GM11168 (cell line): ENCODE data around the gene MBNL1.

Experiments used
- in situ Hi-C: fragments of 300-500 bp; cut with MboI; formaldehyde crosslinking; loops from one replicate; pipeline ENCODE4 v1.12.0; 2022; ENCODE audit warnings: low sequenced_read_pairs; ENCODE audit not compliant: unreplicated experiment

The MBNL1 gene

DNA sequence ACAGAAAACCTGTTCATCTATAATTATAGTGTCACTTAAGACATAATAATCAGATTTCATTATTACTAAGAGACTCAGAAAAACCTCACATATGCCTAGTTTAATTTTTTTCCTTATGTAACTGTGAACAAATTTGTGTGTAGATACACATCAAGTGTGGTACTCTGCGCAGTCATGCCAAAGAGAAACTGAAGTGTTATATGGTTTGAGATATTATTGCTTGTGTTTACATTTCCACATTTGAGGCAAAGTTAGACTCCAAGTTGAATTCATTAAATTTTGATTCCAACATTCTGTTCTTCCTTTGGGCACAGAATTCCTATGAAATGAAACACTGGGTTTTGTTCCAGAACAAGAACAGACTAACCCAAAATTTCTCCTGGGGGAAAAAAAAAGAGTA, 2.2 kb downstream of the MBNL1 start:
- in situ Hi-C loops: no loop called here

DNA sequence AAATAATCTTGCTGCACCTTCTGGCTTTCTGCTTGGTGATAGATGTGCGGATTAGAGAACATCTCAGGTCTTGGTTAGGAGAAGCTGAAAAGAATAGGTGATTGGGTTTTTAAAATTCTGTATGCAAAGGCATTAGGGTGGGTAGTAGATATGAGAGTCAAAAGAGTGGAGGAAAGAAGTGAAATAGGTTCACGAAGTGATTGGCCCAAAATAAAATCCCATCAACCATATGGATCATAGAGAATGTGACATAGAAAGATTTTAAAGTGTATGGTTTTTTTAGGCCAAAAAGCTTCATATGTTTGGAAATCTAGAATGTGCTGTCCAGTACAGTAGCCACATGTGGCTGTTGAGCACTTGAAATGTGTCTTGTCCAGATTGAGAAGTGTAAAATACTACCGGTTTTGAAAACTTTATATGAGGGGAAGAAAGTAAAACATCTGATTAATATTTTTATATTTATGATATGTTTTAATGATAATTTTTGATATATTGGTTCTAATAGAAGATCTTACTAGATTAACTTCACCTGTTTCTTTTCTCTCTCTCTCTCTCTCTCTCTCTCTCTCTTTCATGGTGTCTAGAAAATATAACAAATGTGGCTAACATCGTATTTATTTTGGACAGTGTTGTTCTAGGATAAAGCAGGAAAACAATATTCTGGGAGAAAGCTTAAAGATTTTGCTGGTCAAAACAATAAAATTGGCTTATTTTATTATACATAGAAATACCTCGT, 2.9 kb downstream of the MBNL1 start:
- in situ Hi-C loops: no loop called here

DNA sequence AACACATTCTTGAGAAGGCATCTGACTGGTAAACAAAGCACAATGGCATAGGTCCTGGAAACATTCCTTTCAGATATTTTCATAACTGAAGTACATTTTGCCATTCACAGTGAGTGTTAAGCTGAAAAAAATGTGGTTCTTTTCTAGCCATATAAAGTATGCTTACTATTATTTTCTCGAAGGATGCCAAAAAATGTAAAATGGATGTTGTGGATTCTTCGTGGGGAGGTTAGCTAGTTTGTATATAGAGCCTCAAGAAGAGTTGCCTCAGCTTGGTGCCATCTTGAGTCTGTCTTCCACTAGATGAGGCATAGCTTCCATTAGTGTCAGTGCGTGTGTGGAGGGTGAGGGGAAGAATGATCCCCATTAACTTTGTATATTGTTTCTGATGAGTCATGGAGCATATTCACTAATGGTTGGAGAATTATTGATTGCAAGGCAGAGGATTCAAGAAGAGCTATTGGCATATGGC, 4.1 kb downstream of the MBNL1 start:
- in situ Hi-C loops: no loop called here

DNA sequence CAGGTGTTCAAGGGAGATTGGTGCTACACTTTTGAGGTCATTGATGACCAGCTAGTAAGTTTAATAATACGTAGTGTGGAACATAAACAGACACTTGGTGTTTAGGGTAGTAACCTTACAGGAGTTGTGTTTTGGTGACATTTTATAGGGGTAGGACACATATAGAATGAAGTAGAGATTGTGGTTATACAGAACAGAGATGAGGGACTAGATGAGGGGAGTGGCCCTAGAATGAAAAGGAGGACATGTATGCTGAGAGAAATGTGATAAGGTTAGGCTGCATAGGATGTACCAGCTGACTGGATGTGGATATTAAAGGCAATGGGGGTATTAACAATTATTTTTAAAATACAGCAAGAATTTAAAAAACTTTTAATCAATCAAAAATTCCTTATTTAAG, 8.0 kb downstream of the MBNL1 start:
- in situ Hi-C loops: no loop called here

DNA sequence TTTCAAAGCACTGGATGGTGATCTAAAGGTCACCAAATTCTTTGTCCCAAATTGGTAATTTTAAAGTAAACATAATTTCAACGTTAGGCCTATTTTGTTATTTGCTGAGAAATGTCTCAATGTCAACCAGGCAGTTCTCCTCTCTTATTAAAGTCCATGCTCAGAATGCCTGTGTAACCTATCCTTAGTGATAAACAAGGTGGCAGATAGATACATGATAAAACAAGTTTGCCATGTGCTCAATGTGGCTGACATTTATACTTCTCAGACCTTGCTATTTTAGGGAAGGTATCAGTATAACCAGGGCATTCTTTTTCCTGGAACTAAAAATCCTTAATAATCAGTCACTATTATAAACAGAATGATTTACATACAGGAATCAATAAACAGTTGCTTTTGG, 8.5 kb downstream of the MBNL1 start:
- in situ Hi-C loops: no loop called here

DNA sequence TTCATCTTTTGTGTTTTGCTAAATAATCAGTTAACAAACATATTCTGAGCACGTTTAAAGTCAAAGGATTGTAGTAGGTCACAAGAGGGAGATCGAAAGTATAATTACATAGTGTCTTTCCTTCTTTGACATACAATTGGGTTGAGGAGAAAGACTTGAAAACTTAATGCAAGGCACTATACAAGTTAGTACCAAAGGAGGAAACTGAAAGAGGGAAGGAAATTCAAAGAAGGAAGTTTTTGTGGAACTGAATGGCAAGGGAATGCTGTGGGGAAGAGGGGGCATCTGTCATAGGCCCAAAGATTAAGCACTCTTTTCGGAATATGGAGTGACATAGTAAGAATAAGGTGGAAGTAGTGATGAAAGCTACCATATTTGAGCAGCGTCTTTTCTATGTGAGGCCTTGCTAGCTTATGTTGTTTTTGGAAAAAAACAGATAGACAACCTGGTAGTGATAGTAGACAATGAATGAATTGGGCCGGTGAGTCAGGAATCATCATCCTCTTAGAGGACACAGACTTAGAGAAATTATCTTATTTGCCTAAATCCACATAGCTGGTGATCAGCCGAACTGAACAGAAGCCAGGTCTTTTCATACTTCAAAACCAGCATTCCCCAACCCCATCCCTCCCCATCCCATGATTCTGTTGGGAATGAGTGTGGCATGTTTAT, 10.2 kb downstream of the MBNL1 start:
- in situ Hi-C loops: no loop called here

DNA sequence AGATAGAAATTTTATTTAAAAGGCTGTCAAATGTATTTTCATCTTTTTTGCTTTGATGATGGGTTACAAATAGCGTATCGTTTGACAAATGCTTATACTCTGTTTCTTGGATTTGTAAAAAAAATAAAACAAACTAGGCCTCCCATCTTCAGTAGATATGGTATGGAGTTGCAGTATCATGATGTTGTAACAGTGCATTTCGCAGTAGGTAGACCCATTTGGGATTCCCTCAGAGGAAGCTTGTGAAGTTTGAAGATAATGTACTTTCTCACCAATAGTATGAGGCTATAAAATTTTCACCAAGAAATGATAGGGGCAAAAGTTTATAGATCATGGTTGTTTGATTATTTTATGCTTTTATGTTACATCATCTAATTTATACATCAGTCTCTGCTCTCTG, 10.8 kb downstream of the MBNL1 start:
- in situ Hi-C loops: no loop called here

DNA sequence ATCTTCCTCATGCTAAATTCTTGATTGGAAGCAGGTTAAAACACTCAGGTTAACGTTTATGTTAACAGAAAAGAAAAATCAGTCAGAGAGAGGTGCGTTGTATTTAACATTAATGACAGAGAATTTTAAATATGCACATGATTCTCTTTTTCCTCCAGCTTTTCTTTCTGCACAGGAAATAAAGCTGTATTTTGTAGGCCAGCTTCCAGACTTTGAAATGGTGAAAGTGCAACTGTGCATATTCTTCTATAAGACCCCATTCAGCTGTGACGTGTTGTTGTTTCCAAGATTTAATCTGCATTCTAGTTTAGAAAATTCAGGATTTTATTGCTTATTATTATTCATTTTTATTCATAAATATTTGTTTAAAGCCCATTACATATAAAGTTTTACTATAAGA, 11.8 kb downstream of the MBNL1 start:
- in situ Hi-C loops: no loop called here

DNA sequence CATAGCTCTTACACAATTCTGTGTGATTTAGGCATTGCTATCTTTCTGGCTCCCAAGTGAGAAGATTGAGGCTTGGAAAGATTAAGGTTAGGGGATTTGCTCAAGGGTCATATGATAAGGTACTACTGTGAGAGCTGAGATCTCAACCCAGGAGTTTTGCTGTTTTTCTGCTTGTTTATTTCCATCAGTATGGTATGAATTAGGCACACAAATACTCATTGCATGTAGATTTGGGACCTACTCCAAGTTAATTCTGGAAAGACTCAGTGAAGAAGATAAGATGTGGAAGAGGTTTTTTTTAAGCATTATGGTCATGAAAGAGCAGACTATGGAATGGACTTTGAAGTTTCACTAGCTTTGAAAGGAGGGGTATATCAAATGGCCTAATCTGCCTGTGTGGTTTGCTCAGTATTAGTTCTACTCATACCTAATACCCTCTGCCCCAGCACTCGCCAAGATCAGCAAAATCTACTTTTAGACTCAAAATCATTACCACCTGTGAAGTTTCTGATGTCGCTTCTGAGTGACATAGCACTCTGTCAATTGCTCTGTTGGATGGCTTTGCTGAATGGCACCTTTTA, 12.5 kb downstream of the MBNL1 start:
- in situ Hi-C loops: no loop called here

DNA sequence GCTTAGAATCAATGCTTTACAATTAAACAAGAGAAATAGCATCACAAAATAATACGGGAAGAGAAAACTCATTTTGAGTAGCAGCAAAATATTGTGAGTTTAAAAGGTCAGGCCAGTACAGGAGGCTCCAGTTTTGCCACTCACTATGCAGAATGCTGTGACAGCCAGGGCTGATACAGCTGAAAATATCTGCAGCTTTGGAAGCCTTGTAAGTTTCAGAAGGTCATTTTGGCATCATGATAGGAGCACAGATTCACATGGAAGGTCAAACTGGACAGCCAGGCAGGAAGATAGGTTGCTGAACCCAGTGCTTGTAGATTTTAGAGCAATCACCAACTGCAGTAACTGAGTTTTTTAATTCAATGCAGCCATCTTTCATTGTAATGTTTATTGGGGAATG, 14.1 kb downstream of the MBNL1 start:
- in situ Hi-C loops: no loop called here

DNA sequence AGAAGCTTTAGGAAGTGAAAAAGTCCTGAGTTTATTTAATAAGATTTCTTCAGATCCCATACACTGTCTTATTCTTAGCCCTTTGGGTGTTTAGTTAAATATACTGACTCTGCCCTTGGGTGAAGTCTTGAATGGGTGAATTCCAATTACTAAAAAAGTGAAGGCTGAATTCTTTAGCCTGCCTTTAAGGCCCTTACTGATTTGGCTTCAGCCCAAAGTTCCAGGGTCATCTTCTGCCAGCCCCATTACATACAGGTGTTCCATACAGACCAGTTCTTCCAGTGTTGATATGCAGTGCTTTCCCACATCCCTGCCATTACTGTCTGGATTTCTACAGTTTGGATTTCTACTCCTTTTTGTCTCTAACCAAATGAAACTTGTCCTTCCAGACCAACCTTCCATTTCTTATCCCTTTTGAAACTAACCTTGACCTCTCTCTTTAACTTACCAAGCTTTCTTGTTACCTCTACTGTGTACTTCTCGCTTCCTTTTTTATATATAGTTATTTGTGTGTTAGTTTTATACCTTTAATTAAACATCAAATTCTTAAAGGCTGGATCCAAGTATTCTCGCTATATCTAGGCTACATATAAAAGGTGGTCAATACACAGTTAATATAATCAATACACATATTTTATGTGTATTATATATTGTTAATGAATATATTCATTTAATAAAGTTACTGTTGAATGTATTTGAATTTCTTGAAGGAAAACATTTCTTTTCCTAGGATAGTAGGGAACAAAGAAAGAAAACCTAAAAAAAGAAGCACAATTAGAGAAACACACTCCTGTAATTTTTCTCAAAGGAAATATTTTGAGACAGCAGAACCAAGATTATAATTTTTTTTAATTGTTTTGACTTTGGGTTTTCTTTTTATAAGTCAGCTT, 15.0 kb downstream of the MBNL1 start:
- in situ Hi-C loops: no loop called here

DNA sequence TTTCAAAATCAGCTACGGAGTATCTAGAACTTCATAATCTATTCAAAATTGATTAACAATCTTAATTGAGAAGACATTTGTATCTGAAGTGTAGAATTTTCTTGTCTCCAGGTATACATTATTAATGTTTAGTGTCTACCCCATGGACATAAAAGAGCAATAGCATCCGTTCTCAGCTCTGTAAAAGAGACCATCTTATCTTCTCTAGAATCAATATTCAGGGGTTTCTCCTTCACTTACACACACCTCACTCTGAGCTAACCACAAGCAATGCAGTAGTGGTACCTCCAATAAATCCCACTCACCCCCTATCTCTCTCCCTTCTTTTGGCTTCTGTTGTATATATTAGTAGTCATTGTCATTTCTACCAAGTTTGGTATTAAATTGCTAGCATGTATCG, 16.2 kb downstream of the MBNL1 start:
- in situ Hi-C loops: no loop called here

DNA sequence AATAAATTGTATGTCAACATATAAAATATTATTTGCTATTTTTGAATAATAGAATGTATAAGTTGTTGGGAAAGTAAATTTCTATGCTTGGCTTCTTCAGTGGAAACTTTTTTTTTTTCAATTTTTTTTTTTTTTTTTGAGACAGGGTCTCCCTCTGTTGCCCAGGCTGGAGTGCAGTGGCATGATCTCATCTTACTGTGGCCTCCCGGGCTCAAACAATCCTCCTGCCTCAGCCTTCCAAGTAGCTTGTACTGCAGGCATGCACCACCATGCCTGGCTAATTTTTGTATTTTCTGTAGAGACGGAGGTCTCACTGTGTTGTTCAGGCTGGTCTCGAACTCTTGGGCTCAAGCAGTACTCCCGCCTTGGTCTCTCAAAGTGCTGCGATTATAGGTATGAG, 16.8 kb downstream of the MBNL1 start:
- in situ Hi-C loops: no loop called here

DNA sequence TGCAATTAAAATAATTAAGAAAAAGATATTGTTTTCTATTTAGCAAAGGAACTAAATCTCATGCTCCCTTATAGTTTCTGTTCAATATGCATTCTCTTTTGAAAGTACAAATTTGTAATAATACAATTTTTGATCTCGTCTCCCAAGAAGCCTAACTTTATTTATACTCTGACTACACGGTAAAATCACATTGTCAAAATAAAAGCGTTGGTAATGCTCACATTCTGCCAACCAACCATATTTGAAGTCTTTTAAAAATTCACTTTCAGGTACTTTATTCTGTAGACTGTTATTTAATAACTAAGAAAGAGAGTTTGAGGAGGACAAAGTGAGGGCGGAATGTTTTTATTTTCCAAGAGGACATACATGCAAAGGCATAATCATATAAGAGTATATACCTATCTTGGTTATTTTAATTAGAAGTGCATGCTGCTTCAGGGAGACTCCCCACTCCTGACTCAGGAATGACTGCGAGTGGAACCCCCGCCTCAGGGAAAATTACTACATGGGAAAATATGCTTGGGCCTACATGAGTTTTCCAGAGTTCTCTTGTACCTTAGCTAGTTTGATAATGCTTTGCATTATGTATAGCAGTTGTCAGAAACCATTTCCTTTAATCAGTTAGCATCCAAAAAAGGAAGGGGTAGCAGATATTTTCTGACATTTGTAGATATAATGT, 19.3 kb downstream of the MBNL1 start:
- in situ Hi-C loops: no loop called here

DNA sequence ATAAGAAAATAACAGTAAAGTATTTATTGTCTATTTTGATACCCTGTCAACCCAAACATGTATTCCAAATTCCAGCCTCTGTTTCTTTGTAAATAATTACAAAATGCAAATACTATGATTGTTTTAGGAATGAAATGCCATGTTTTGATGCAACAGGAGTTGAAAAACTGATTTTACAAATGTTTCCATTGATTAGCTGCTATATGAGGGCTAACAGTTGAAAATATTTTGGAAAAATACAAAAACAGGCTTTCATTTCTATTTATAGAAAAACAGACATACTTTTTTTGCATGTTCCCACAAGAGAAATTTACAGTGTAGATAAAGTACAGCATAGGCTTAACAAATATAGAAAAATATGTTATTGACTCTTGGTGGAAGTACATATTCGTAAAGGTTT, 20.0 kb downstream of the MBNL1 start:
- in situ Hi-C loops: no loop called here

DNA sequence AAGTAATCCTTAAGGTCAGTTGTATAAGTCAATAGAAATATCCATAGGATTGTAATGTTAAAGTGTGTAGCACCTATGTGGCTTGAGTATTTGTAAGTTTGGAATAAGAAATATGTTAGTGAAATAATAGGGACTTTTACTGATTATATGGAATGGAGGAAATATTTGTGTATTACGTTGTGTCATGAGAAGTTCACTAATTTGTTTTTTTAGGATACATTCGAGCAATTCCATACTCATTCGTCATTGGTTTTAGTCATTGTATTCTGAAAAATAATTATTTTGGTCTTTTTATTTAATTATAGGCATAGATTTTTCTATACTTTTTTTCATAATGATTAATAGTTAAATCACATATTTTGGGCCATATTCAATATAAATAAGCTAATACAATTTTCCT, 21.0 kb downstream of the MBNL1 start:
- in situ Hi-C loops: no loop called here

DNA sequence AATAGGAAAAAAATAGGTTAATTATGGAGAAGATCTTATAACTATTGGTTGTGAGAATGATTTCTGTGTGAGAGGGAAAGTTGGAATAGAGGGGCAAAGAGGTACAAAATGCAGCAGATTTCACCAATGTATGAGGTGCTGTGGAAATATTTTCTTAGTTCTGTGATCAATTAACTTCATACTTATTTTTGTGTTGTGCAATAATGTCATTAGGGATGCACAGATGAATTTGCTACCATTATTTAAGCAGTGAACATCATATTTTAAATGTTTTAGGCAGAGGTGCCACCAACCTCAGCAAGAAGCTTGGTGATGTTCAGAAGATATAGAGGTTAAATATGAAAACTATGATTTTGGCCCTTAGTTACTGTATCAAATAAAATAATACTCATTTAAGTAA, 21.6 kb downstream of the MBNL1 start:
- in situ Hi-C loops: no loop called here

DNA sequence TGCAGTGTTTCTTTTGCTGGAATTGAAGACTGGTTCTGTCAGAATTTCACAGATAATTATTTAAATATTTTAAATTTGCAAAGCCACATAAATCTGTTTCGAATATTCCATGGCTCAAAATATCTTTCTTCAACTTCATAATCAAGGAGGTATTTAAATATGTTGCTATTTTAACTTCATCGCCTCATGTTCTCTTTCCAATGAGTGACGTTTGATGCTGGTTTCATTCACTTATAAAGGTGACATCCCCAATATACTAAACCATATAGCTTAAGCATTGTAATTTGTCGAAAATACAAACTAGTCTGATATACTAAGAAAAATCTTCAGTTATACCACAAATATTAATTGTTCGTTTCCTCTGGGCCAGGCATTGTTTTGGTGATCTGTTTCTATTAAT, 22.5 kb downstream of the MBNL1 start:
- in situ Hi-C loops: no loop called here

DNA sequence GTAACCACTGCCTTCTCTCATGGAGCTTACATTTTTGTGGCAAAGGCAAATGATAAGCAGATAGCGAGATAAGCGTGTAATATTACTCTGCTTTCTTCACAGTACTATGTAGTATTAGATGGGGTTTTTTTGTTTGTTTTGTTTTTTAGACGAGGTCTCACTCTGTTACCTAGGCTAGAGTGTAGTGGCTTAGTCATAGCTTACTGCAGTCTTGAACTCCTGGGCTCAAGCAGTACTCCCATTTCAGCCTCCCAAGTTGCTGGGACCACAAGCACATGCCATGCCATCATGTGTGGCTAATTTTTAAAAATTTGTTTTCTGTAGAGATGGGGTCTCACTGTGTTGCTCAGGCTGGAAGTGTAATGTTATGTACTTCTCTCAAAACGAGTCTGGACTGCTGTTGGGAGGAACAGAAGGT, 22.9 kb downstream of the MBNL1 start:
- in situ Hi-C loops: no loop called here

DNA sequence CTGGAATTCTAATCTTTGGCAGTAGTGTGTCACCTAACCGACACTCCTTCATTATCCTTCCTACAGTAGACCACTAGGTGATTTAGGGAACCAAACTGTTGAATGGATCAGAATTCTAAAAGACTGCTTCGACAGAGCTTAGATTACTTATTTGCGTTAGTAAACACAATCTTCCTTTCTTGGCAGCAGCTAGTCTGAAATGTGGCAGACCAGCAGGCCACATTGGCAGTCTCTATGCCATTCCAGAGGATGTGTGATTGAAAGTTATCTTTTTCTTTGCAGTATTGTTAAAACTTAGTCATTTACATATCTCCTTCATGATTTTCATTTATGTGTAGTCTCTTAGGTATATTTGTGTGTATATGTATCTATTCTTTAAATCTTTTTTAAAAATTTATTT, 23.6 kb downstream of the MBNL1 start:
- in situ Hi-C loops: no loop called here
